NCI-H2029 treated with DMSO at 0.1 percent for 48 hours (cell line): Measurements from ENCODE around the gene ARGLU1.
A peak's percentile ranks its signal among the peaks of the same experiment; 100 is the strongest.
"Not testable (repeated sequence)": the region's sequence is repeated elsewhere in the genome, so short reads cannot be mapped to it uniquely, and the experiment has no call there.

Experiments used
- DNase-seq: peaks from one replicate; lab custom pipeline; 2025; lab: John Stamatoyannopoulos, UW

The ARGLU1 gene

GRCh38 chr13:106567474-106568298, at the start of gene ARGLU1:
ARGLU1 (minus strand) TSS chr13:106568137; CDS start chr13:106567919, 218 bp downstream.
- DNase-seq: peak; percentile 11

GRCh38 chr13:106617561-106617960, 49.6 kb upstream of the ARGLU1 start:
- no peak for DNase-seq

GRCh38 chr13:106616729-106617128, 48.8 kb upstream of the ARGLU1 start:
- DNase-seq: no peak

GRCh38 chr13:106614874-106615273, 46.9 kb upstream of the ARGLU1 start:
- no peak for DNase-seq

GRCh38 chr13:106612688-106613087, 44.8 kb upstream of the ARGLU1 start:
- no peak for DNase-seq

GRCh38 chr13:106610486-106610885, 42.5 kb upstream of the ARGLU1 start:
- DNase-seq: no peak

GRCh38 chr13:106609116-106609515, 41.2 kb upstream of the ARGLU1 start:
- DNase-seq: no peak

GRCh38 chr13:106603546-106603945, 35.6 kb upstream of the ARGLU1 start:
- DNase-seq: no peak

GRCh38 chr13:106602178-106602577, 34.2 kb upstream of the ARGLU1 start:
- peak; percentile 18 for DNase-seq

GRCh38 chr13:106601489-106601888, 33.6 kb upstream of the ARGLU1 start:
- DNase-seq: no peak

- DNase-seq: not testable (repeated sequence)
These were observed 32.8 kb upstream of the ARGLU1 start for GRCh38 chr13:106600798-106601135.

GRCh38 chr13:106599875-106600797, 32.2 kb upstream of the ARGLU1 start:
- DNase-seq: no peak

- DNase-seq: no peak
These were observed 29.9 kb upstream of the ARGLU1 start for GRCh38 chr13:106597749-106598395.

GRCh38 chr13:106597186-106597585, 29.2 kb upstream of the ARGLU1 start:
- no peak for DNase-seq

GRCh38 chr13:106596275-106596937, 28.5 kb upstream of the ARGLU1 start:
- DNase-seq: no peak

- no peak for DNase-seq
These were observed 27.7 kb upstream of the ARGLU1 start for GRCh38 chr13:106595625-106596024.

GRCh38 chr13:106594980-106595379, 27.0 kb upstream of the ARGLU1 start:
- DNase-seq: no peak

- DNase-seq: no peak
These were observed 25.2 kb upstream of the ARGLU1 start for GRCh38 chr13:106593132-106593531.

- no peak for DNase-seq
These were observed 23.4 kb upstream of the ARGLU1 start for GRCh38 chr13:106591299-106591698.

GRCh38 chr13:106589716-106590115, 21.8 kb upstream of the ARGLU1 start:
- DNase-seq: no peak

GRCh38 chr13:106588367-106588766, 20.4 kb upstream of the ARGLU1 start:
- no peak for DNase-seq

GRCh38 chr13:106587787-106588186, 19.9 kb upstream of the ARGLU1 start:
- no peak for DNase-seq
